K562 (cell line): ENCODE data around the gene MID1IP1. TPM values are rescaled to one million over a fixed set of nuclear protein-coding genes. Genes with fewer than 3 reads are reported as not detected.

Source experiments
- ADNP ChIP-seq: fragments of 200-800 bp; sonication (Bioruptor generic); IDR thresholded peaks from 2 replicates; pipeline ENCODE4 v1.6.1; 2016; ENCODE audit warnings: missing genetic modification characterization, missing compliant biosample characterization
- ARID3A ChIP-seq: IDR thresholded peaks from 2 replicates; pipeline ENCODE4 v1.6.1; 2012; ENCODE audit warnings: low read depth, low read length, improper control_type of control experiment, borderline replicate concordance
- ARNT ChIP-seq, 2 experiments: fragments of 450-650 bp; IDR thresholded peaks; 2 replicates each; pipeline ENCODE4 v1.6.1; 2016; ENCODE audit warnings: mild to moderate bottlenecking in 1 of 2
- ATF7 ChIP-seq: fragments of 450-650 bp; IDR thresholded peaks from 2 replicates; pipeline ENCODE4 v1.7.1; 2014; ENCODE audit warnings: mild to moderate bottlenecking, moderate library complexity
- BRF2 ChIP-seq: IDR thresholded peaks from 3 replicates; pipeline ENCODE4 v1.6.1; 2011; ENCODE audit warnings: borderline replicate concordance, mild to moderate bottlenecking; ENCODE audit not compliant: insufficient read length, insufficient read depth
- GTF2A2 ChIP-seq: IDR thresholded peaks from 2 replicates; pipeline ENCODE4 v1.6.1; 2016; ENCODE audit warnings: mild to moderate bottlenecking, missing genetic modification characterization, missing compliant biosample characterization
- HINFP ChIP-seq: fragments of 450-650 bp; conservative IDR thresholded peaks from 2 replicates; pipeline ENCODE4 v1.6.1; 2016; ENCODE audit warnings: missing genetic modification characterization, low read depth, mild to moderate bottlenecking, control low read depth, missing compliant biosample characterization
- HMG20B ChIP-seq: fragments of 250-450 bp; sonication (Bioruptor Pico); IDR thresholded peaks from 2 replicates; pipeline ENCODE4 v1.5.0; 2021; ENCODE audit warnings: mild to moderate bottlenecking
- HOXB6 ChIP-seq: fragments of 250-450 bp; sonication (Bioruptor Pico); IDR thresholded peaks from 2 replicates; pipeline ENCODE4 v1.5.1; 2022; ENCODE audit warnings: mild to moderate bottlenecking, borderline replicate concordance
- NR3C1 ChIP-seq: sonication (generic); formaldehyde crosslinking; IDR thresholded peaks from 2 replicates; pipeline ENCODE4 v1.8.1; 2022; ENCODE audit warnings: missing genetic modification reagents
- POLR3A ChIP-seq: IDR thresholded peaks from 2 replicates; pipeline ENCODE4 v1.6.1; 2011; ENCODE audit warnings: borderline replicate concordance, mild to moderate bottlenecking, moderate library complexity; ENCODE audit not compliant: insufficient read length, insufficient read depth; ENCODE audit errors: extremely low read depth
- SAP30 ChIP-seq: fragments of 200-600 bp; sonication (generic); IDR thresholded peaks from 2 replicates; pipeline ENCODE4 v1.6.1; 2012; ENCODE audit warnings: borderline replicate concordance, low read depth, mild to moderate bottlenecking, moderate library complexity, low read length, control low read depth, inconsistent platforms; ENCODE audit not compliant: insufficient read depth, poor library complexity, severe bottlenecking
- SIN3B ChIP-seq: fragments of 450-650 bp; IDR thresholded peaks from 2 replicates; pipeline ENCODE4 v1.6.1; 2017; ENCODE audit warnings: low read depth, mild to moderate bottlenecking, moderate library complexity
- TOE1 ChIP-seq, 2 experiments: fragments of 450-650 bp in 1 of 2; sonication (generic) in 1 of 2; formaldehyde crosslinking in 1 of 2; IDR thresholded peaks; 2 replicates each; pipeline versions ENCODE4 v1.7.1 to v1.8.0; 2016 to 2022; ENCODE audit warnings: borderline replicate concordance in 2 of 2, mild to moderate bottlenecking in 2 of 2, antibody characterized with exemption in 1 of 2, inconsistent platforms in 1 of 2, low read depth in 1 of 2, missing genetic modification reagents in 1 of 2, moderate library complexity in 1 of 2
- TSC22D4 ChIP-seq: fragments of 450-650 bp; IDR thresholded peaks from 2 replicates; pipeline ENCODE4 v1.6.1; 2016; ENCODE audit warnings: missing genetic modification characterization, missing biosample characterization, control low read depth
- ZNF277 ChIP-seq: fragments of 250-450 bp; sonication (Bioruptor Pico); IDR thresholded peaks from 2 replicates; pipeline ENCODE4 v1.8.0; 2022; ENCODE audit warnings: inconsistent platforms, mild to moderate bottlenecking, moderate library complexity, borderline replicate concordance
- ZNF668 ChIP-seq: fragments of 250-450 bp; sonication (Bioruptor Pico); IDR thresholded peaks from 2 replicates; pipeline ENCODE4 v1.8.0; 2022; ENCODE audit warnings: mild to moderate bottlenecking, inconsistent platforms
- polyA plus RNA-seq, 8 experiments: library from polyadenylated mRNA; depleted of rRNA in 4 of 8; stranded (reverse) in 5 of 8; unstranded in 3 of 8; fragments of >200 nt; fragmentation: Nextera tagmentation in 2 of 8; fragmentation: Illumina TruSeq in 1 of 8; extraction: Ambion mirVana in 2 of 8; extraction: Trizol in 1 of 8; gene quantifications; 2 replicates each; pipeline versions ENCODE4 v1.2.1 to v1.2.3, GENCODE V29; 2011 to 2014; ENCODE audit warnings: inconsistent platforms in 1 of 8, missing spikeins in 1 of 8
- total RNA-seq, 7 experiments: library from RNA; depleted of rRNA in 6 of 7; stranded (reverse); fragments of >200 nt in 6 of 7; fragmentation: Illumina TruSeq in 2 of 7; extraction: Trizol in 2 of 7; gene quantifications; 2 replicates each; pipeline versions ENCODE4 v1.2.1 to v1.2.3, GENCODE V29; 2011 to 2021; ENCODE audit warnings: low replicate concordance in 1 of 7
- TF ChIP-seq, protein P1 (sequence below): sonication (generic); formaldehyde crosslinking; IDR thresholded peaks from 2 replicates; pipeline ENCODE4 v1.8.1; 2023; ENCODE audit warnings: mild to moderate bottlenecking, missing genetic modification reagents, moderate library complexity

Gene MID1IP1
- total and polyA plus RNA-seq, 9 of the 15 experiments (the other 6 are each of a cell fraction or from before 2014, with no cell fraction given) = 0.51 to 102 (median 27.5) TPM

GRCh38 chrX:38805432-38806389 is 4.5 kb downstream of the MID1IP1 start (continued):
- TF ChIP-seq NR3C1 = no peak
- TF ChIP-seq HOXB6 (CRISPR knock-in tag) = no peak
- TF ChIP-seq SAP30 = no peak
- TF ChIP-seq SIN3B = no peak
- no peak for TF ChIP-seq ZNF277
- TF ChIP-seq ATF7 = peak; percentile 77
- no peak for TF ChIP-seq POLR3A
- TF ChIP-seq, protein P1, sequence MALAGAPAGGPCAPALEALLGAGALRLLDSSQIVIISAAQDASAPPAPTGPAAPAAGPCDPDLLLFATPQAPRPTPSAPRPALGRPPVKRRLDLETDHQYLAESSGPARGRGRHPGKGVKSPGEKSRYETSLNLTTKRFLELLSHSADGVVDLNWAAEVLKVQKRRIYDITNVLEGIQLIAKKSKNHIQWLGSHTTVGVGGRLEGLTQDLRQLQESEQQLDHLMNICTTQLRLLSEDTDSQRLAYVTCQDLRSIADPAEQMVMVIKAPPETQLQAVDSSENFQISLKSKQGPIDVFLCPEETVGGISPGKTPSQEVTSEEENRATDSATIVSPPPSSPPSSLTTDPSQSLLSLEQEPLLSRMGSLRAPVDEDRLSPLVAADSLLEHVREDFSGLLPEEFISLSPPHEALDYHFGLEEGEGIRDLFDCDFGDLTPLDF = no peak
- no peak for TF ChIP-seq TSC22D4 (tag)
- no peak for TF ChIP-seq HMG20B (CRISPR knock-in tag)
- no peak; the same call in 1 of the 2 replicates for TF ChIP-seq TOE1 (IDR thresholded peaks at IDR 0.05; ENCODE audit: borderline replicate concordance)
- TF ChIP-seq TOE1 (CRISPR knock-in tag; IDR thresholded peaks at IDR 0.05; ENCODE audit: borderline replicate concordance, low read depth) = no peak
- no peak for TF ChIP-seq ADNP (tag)
- TF ChIP-seq BRF2 = no peak
- TF ChIP-seq ARID3A = no peak
- TF ChIP-seq ARNT (IDR thresholded peaks at IDR 0.05) = no peak
- TF ChIP-seq GTF2A2 (tag) = no peak
- TF ChIP-seq HINFP (tag) = no peak
- no peak for TF ChIP-seq ZNF668 (CRISPR knock-in tag)
